HG03196 (cell line): Measurements from ENCODE around the gene POLD4.

ENCODE experiments used
- ATAC-seq: cut with Tn5 transposase; IDR thresholded peaks from one replicate; pipeline ENCODE4 v1.9.1; 2021; ENCODE audit not compliant: unreplicated experiment

The POLD4 gene

GRCh38 chr11:67371189-67371910 is 18.0 kb upstream of the POLD4 start:
- no peak for ATAC-seq

- ATAC-seq, result no peak
Measured at GRCh38 chr11:67370351-67371076, 17.2 kb upstream of the POLD4 start.

GRCh38 chr11:67369801-67370284 is 16.5 kb upstream of the POLD4 start:
- ATAC-seq, result no peak

- ATAC-seq, result no peak
Measured at GRCh38 chr11:67369275-67369674, 15.9 kb upstream of the POLD4 start.

GRCh38 chr11:67368621-67369020 is 15.3 kb upstream of the POLD4 start:
- no peak for ATAC-seq

- no peak for ATAC-seq
Measured at GRCh38 chr11:67367761-67368227, 14.4 kb upstream of the POLD4 start.

- ATAC-seq, result no peak
Measured at GRCh38 chr11:67366961-67367760, 13.8 kb upstream of the POLD4 start.

GRCh38 chr11:67366546-67366945 is 13.2 kb upstream of the POLD4 start:
- no peak for ATAC-seq

GRCh38 chr11:67365736-67366444 is 12.5 kb upstream of the POLD4 start:
- no peak for ATAC-seq

- no peak for ATAC-seq
Measured at GRCh38 chr11:67364783-67365722, 11.7 kb upstream of the POLD4 start.

GRCh38 chr11:67364169-67364568 is 10.8 kb upstream of the POLD4 start:
- no peak for ATAC-seq

GRCh38 chr11:67357831-67358670 is 4.7 kb upstream of the POLD4 start:
- ATAC-seq, result no peak

GRCh38 chr11:67356864-67357561 is 3.7 kb upstream of the POLD4 start:
- no peak for ATAC-seq

- ATAC-seq, result no peak
Measured at GRCh38 chr11:67356387-67356863, 3.1 kb upstream of the POLD4 start.

GRCh38 chr11:67355794-67356386 is 2.5 kb upstream of the POLD4 start:
- ATAC-seq, result no peak

- ATAC-seq, result no peak
Measured at GRCh38 chr11:67355023-67355793, 1.9 kb upstream of the POLD4 start.
